Stomach (tissue), 4 donors: ENCODE measurements around the gene NAPG.

Experiments used
- CTCF ChIP-seq, 7 experiments: fragments of 450-650 bp in 4 of 7; fragments of 200-600 bp in 3 of 7; sonication (generic) in 3 of 7; IDR thresholded peaks; one replicate each; pipeline ENCODE4 v1.5.1; 2016 to 2019; ENCODE audit warnings: antibody characterized with exemption in 7 of 7, control low read depth in 2 of 7, mild to moderate bottlenecking in 1 of 7
- EP300 ChIP-seq: sonication (generic); formaldehyde crosslinking; IDR thresholded peaks from one replicate; pipeline ENCODE4 v1.6.1; 2017; ENCODE audit warnings: antibody characterized with exemption
- POLR2A ChIP-seq, 4 donors: fragments of 450-650 bp; IDR thresholded peaks; one replicate each; pipeline ENCODE4 v1.6.1; 2016; ENCODE audit warnings: antibody characterized with exemption in 4 of 4, control low read depth in 2 of 4, mild to moderate bottlenecking in 1 of 4, moderate library complexity in 1 of 4
- POLR2AphosphoS5 ChIP-seq, 3 donors: sonication (generic); formaldehyde crosslinking; IDR thresholded peaks; one replicate each; pipeline ENCODE4 v1.6.1; 2016; ENCODE audit warnings: antibody characterized with exemption in 3 of 3

GRCh38 chr18:10482363-10482984 is 43.4 kb upstream of the NAPG start:
- no peak for TF ChIP-seq CTCF (IDR thresholded peaks at IDR 0.05)
- TF ChIP-seq POLR2A (IDR thresholded peaks at IDR 0.05) = no peak
- no peak for TF ChIP-seq POLR2AphosphoS5 (IDR thresholded peaks at IDR 0.05)
- TF ChIP-seq EP300 = no peak
